Measurements from ENCODE around the gene UBAC2.

The UBAC2 gene

DNA sequence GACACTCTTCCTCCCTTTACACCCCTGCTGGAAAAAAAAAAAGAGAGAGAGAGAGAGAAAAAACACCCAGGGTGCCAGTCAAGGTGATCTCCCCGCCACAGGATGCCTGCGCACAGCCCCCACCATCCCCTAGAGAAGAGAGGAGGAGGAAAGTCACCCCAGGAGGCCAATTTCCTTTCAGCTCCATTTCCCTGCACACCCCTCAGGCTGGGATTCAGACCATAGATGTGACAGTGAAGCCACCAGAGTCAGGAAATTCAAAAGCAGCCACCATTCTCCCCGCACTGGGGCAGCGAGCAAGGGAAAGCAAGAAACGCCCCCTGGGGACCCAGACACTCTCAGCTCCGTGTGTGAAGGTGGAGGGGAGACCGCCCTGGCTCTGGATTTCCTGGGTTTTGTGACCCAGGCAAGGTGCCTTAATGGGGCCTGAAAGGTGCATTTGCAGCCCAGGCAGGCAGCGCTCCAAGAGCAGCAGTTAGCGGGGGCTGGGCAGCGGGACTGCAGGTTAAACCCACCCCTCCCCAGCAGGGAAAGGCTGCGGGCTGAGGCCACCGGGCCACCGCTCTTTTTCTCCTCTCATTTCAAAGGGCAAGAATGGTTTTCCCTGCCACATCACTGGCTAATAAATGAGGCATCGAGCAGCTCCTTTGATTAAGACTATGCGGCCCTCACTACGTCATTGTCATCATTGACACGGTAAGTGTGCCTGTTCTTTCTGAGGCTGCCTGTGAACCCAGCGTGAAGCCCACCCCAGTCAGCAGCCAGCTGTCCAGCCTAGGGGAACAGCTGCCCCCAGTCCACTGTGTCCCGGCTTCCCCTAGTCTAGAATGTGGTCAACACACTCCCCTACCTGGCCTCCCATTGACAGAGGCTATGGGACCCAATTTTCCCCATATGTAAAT is 216.8 kb downstream of the UBAC2 start:
- TF ChIP-seq, protein P1, sequence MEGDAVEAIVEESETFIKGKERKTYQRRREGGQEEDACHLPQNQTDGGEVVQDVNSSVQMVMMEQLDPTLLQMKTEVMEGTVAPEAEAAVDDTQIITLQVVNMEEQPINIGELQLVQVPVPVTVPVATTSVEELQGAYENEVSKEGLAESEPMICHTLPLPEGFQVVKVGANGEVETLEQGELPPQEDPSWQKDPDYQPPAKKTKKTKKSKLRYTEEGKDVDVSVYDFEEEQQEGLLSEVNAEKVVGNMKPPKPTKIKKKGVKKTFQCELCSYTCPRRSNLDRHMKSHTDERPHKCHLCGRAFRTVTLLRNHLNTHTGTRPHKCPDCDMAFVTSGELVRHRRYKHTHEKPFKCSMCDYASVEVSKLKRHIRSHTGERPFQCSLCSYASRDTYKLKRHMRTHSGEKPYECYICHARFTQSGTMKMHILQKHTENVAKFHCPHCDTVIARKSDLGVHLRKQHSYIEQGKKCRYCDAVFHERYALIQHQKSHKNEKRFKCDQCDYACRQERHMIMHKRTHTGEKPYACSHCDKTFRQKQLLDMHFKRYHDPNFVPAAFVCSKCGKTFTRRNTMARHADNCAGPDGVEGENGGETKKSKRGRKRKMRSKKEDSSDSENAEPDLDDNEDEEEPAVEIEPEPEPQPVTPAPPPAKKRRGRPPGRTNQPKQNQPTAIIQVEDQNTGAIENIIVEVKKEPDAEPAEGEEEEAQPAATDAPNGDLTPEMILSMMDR (IDR thresholded peaks at IDR 0.05; ENCODE audit: control insufficient read depth, insufficient read depth, low read depth, low read length, missing control alignments): no peak
- DNase-seq (ENCODE audit: low read depth): no peak
- no peak overlapping the region for H3K4me3 ChIP-seq (ENCODE audit: control insufficient read depth, low read depth, low read length)

DNA sequence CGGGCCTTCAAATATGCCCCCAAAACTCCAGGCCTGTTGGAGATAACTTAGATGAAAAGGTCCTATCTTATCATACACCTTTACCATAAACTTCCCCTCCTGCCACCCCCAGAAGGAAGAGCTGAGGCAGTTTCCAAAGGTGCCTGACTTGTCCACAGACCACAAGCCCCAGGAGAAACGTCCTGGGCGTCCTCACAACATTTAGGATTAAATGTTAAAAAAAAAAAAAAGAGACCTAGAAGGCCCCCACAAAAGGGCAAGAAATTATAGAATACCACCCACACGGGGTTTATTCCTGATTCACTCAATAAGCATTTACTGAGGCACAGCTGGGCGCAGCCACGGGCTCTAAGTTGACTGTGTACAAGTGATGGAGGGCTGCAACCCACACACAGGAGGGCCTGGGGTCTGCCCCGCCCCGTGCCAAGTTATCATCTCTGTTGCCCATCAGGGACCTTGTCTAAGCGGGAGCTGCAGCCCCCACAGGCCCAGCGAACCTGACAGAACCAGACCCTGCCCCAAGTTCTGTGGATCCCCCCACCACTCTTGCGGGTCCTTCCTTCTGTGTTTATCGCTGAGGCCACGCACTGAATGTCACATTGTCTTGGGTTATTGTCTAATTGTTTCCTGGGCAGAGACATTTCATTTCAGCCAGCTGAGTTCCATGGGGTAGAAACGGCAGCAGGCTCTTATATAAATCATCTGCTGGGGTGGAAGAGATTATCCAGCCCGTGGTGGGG is 217.6 kb downstream of the UBAC2 start:
- DNase-seq (ENCODE audit: low read depth): no peak
- H3K4me3 ChIP-seq (ENCODE audit: control insufficient read depth, low read depth, low read length): no peak overlapping the region
- TF ChIP-seq, protein P1 (IDR thresholded peaks at IDR 0.05; ENCODE audit: control insufficient read depth, insufficient read depth, low read depth, low read length, missing control alignments): no peak

GRCh38 chr13:99418843-99419140 is 218.1 kb downstream of the UBAC2 start:
- no peak overlapping the region for H3K4me3 ChIP-seq (ENCODE audit: control insufficient read depth, low read depth, low read length)
- TF ChIP-seq, protein P1 (IDR thresholded peaks at IDR 0.05; ENCODE audit: control insufficient read depth, insufficient read depth, low read depth, low read length, missing control alignments): no peak
- no peak for DNase-seq (ENCODE audit: low read depth)

DNA sequence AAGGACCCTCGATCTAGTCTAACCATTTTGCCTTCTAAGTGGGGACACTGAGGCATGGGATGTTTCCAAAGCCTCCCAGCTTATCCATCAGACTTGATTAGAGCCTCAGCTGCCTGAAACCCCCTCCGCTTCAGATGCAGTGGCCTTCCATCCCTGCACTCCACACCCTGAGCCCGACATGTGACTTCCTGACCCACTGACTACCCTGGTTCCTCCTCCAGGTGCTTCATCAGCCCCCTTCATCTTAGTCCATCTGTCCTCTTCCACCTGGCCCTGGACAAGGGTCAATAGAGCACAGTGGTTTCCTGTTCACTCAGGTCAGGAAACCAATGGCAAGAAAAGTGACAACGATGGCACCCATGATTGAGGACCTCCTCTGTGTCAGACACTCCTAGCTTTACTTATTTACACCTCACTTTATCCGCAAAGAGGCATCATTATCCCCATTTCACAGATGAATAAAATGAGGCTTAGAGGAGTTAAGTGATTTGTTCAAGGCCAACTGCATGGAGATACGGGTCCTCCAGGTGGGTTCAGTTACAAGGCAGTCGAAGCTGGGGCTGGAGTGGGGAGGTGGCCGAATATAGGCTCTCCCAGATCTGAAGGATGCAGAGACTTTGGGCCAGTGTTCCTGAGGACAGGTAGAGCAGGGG is 219.1 kb downstream of the UBAC2 start:
- TF ChIP-seq, protein P1 (IDR thresholded peaks at IDR 0.05; ENCODE audit: control insufficient read depth, insufficient read depth, low read depth, low read length, missing control alignments): no peak
- H3K4me3 ChIP-seq (ENCODE audit: control insufficient read depth, low read depth, low read length): no peak overlapping the region
- no peak for DNase-seq (ENCODE audit: low read depth)

DNA sequence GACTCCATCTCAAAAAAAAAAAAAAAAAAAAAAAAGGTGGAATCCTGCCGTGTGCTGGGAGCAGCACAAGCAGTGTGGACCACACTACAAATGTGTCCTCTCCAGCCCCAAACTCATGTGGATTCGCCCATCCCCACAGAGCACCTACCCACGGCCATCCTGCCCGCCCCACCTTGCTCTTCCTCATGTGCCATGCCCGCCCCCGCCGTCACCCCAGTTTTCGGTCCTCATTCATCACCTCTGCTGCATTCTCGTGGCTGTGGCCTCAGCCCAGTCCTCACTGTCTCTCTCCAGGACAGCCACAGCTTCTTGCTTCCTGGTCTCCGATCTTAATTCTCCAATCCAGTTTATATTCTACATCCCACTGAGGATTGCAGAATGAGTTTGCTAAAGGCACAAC is 220.6 kb downstream of the UBAC2 start:
- TF ChIP-seq, protein P1 (IDR thresholded peaks at IDR 0.05; ENCODE audit: control insufficient read depth, insufficient read depth, low read depth, low read length, missing control alignments): no peak
- DNase-seq (ENCODE audit: low read depth): no peak
- no peak overlapping the region for H3K4me3 ChIP-seq (ENCODE audit: control insufficient read depth, low read depth, low read length)

- H3K4me3 ChIP-seq (ENCODE audit: control insufficient read depth, low read depth, low read length): no peak overlapping the region
- TF ChIP-seq, protein P1 (IDR thresholded peaks at IDR 0.05; ENCODE audit: control insufficient read depth, insufficient read depth, low read depth, low read length, missing control alignments): no peak
- no peak for DNase-seq (ENCODE audit: low read depth)
Measured at GRCh38 chr13:99421758-99422585, 221.3 kb downstream of the UBAC2 start.

All from AG09309 (cell line).